ENCODE results near the gene ZNF432. TPM values are rescaled to one million over a fixed set of nuclear protein-coding genes. Genes with fewer than 3 reads are reported as not detected.

The ZNF432 gene
- total and polyA plus RNA-seq, 10 of the 15 experiments (the other 5 are each of a cell fraction or from before 2014, with no cell fraction given): 1.7 to 7.2 (median 4.3) TPM

GRCh38 chr19:51993422-51993821 is 55.2 kb downstream of the ZNF432 start:
- Histone ChIP-seq H3K9ac (ENCODE audit: control insufficient read depth, insufficient read depth, low read length) (no peak overlapping the region), H3K4me2 (ENCODE audit: control insufficient read depth, insufficient read depth) (no peak overlapping the region), H3K9me3 (replicated peaks; ENCODE audit: control insufficient read depth, insufficient read depth, low read length) (peaks cover 43% of the 10 kb centered on the region), H3K79me2 (ENCODE audit: control insufficient read depth, insufficient read depth, low read length) (no peaks in the 10 kb centered on the region), H3K27me3 (replicated peaks in 1 of 2; ENCODE audit: control insufficient read depth in 2 of 2, insufficient read depth in 2 of 2, low read length in 1 of 2) (no peaks in the 10 kb centered on the region), H2AFZ (ENCODE audit: control insufficient read depth, low read depth, low read length) (no peak overlapping the region), H3K4me3 (no peak overlapping the region), H3K27ac (ENCODE audit: control insufficient read depth, insufficient read depth) (no peak overlapping the region), H3K36me3 (ENCODE audit: control insufficient read depth in 2 of 2, insufficient read depth in 2 of 2, low read length in 1 of 2) (peaks cover 0 to 5% of the 10 kb centered on the region in 2 experiments; a peak in 2 of 4 replicates), H4K20me1 (ENCODE audit: control insufficient read depth, insufficient read depth) (no peaks in the 10 kb centered on the region), H3K4me1 (ENCODE audit: control insufficient read depth, insufficient read depth, low read length) (no peaks in the 10 kb centered on the region)
- ATAC-seq (no peak), FAIRE-seq (no peak), DNase-seq (ENCODE audit: low read depth, low spot score) (no peak)
- ChIA-PET SMC1A (ENCODE audit: uncharacterized antibody, unreplicated experiment) (no interaction called here), CTCF (no interaction called here), RAD21 (ENCODE audit: unreplicated experiment) (no interaction called here), POLR2A (no interaction called here)
- intact Hi-C loops (cut with micrococcal nuclease; ENCODE audit: unreplicated experiment): no loop called here
- WGBS (ENCODE audit: insufficient coverage, insufficient replicate concordance, low lambda C conversion rate, missing lambda C conversion rate): 84% methylated on average over 10 of the region's 10 CpGs
- in situ Hi-C loops (cut with MboI): no loop called here
- no TSS peak for BruUV-seq (replicated peaks)
- TF ChIP-seq ELK1 (IDR thresholded peaks at IDR 0.05; ENCODE audit: low read depth, low read length) (no peak), IKZF1 (conservative IDR thresholded peaks at IDR 0.05) (no peak), TCF12 (IDR thresholded peaks at IDR 0.05; ENCODE audit: low read depth, low read length) (no peak), POLR2A (IDR thresholded peaks at IDR 0.05; ENCODE audit: low read depth, low read length) (no peak), PKNOX1 (IDR thresholded peaks at IDR 0.05) (no peak), E2F4 (IDR thresholded peaks at IDR 0.05; ENCODE audit: low read depth, low read length) (no peak), HCFC1 (IDR thresholded peaks at IDR 0.05; ENCODE audit: low read length) (no peak), NBN (IDR thresholded peaks at IDR 0.05) (no peak), MTA2 (IDR thresholded peaks at IDR 0.05; ENCODE audit: low read depth) (no peak), ATF2 (IDR thresholded peaks at IDR 0.05; ENCODE audit: low read length) (no peak), FOXK2 (IDR thresholded peaks at IDR 0.05) (no peak), ZBTB40 (IDR thresholded peaks at IDR 0.05; ENCODE audit: borderline replicate concordance) (no peak), SP1 (IDR thresholded peaks at IDR 0.05; ENCODE audit: low read depth, low read length) (no peak), ZBTB11 (CRISPR knock-in tag; IDR thresholded peaks at IDR 0.05) (no peak)
